Putamen (tissue), 1 donor: ENCODE results near the gene IMPG1.

Experiments used
- DNase-seq: peaks from one replicate; pipeline ENCODE4 v3.0.0-alpha.2; 2016; ENCODE audit warnings: low spot score

IMPG1 gene

DNA sequence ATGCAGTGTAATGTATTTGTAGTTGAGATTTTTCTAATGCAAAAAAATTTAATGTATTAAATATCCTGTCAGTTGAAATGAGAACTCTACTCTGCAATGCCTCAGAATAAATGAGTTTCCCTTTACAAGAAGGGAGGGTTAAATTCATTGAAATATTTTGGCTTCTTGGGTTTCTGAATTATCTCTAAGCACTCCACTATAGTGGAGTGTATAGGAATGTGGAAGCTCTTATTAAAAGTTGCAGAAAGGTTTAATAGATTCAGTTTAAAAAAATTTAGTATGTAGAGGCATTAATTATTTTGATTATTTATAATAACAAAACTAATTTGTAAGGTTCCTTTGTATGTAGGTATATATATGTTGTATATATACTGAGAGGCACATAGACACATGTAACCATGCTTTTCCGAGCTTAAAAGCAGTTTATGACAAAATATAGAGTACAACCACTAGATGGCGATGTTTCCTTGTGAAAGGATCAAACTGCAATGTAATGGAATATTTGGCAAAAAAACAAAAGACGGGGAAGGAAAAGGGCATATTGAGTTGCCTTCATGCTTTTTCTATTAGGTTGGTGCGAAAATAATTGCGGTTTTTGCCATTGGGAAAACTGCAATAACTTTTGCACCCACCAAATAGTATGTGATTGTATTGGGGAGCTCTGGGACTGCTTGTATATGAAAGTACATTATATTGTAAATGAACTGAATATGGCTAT is 179.2 kb downstream of the IMPG1 start:
- peak; percentile 77 for DNase-seq

DNA sequence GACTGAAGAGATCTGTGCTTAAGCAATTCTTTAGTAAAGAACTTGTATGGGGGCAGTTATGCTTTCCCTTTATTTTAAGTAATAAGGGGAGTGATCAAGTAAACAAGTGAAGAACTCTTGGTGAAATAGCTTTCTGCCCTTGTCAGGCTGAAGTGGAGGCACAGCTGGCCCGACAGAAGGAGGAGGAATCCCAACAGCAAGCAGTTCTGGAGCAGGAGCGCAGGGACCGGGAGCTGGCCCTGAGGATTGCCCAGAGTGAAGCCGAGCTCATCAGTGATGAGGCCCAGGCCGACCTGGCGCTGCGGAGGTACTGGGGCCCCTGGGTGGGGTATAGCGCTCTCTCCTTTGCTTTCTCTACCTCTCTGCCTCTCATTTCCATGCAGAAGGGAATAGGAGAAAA is 180.1 kb downstream of the IMPG1 start:
- no peak for DNase-seq

DNA sequence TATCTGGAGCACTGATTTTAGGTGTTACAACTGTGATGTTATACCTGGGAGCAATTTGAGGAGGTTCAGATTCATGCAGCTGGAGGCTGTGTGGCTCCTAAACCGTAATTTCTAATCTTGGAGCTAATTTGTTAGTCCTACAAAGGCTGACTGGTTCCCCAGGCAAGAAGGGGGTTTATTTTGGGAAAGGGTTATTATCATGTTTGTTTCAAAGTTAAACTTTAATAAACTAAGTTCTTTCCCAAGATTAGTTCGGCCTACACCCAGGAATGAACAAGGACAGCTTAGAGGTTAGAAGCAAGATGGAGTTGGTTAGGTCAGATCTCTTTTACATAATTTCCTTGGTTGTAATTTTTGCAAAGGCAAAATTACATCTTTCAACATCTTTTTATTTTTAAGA is 187.6 kb downstream of the IMPG1 start:
- no peak for DNase-seq

DNA sequence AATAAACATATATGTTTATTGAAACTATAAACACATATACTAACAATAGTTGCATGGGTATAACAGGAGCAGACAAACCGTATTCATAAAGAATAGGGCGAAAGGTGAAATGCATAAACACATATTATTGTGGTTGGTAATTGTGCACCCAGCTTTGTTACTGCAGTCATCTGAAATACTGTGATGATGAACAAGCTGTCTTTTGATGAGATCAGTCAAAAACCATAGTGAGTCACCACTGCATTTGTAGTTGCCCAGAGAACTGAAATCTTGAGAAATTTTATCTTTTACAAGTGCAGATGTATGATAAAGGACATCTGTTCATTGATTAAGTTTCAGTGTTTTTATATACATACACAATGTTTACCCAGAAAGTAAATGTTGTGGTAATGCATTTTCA is 189.7 kb downstream of the IMPG1 start:
- no peak for DNase-seq

DNA sequence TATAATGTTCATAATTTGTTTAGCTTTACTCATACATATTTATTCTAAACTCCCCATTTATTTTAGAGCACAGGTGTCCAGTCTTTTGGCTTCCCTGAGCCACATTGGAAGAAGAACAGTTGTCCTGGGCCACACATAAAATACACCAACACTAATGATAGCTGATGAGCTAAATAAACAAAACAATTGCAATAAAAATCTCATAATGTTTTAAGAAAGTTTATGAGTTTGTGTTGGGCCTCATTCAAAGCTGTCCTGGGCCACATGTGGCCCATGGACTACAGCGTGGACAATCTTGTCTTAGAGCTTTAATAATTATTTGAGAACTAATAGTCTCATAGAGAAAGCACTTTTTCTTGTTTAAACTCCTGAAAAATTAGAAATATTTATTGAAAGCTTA is 192.2 kb downstream of the IMPG1 start:
- no peak for DNase-seq

DNA sequence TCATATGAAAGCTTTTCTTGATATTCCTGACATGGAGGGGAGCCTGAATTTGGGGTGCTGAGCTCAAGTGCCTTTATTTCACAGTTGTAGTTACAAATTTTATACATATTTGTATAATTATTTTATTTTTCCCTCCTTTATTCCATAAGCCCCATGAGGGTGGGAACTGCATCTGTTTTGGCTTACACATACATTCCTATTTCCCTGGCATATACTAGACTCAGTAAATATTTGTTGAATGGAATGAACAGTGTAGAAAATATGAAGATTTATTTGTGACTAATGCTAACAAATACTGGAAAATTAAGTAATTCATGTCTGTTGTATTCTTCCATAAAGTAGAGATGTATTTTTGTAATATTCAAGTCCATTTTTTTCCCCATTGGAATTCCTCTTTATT is 196.3 kb downstream of the IMPG1 start:
- DNase-seq = no peak

DNA sequence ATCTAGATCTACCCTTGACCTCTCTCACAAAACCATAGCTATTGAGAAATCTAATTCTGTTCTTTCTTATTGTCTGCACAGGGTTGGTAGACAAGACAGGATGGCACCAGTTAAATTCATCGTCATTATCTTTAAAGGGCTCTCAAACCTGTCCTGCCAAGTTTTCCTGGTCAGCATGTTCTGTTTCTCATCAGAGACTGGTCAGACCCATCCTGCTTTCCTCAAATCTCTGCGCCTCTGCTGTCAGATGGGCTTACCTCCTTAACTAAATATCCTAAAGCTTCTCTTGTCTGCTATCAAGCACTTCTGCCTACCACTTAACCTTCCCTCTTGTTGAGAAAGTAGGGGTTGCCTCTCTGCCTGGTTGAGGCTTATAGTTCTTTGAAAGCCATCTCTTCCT is 198.2 kb downstream of the IMPG1 start:
- no peak for DNase-seq
